Ovary (tissue), 3 donors: Measurements from ENCODE around the gene LIN9.

Experiments used
- EP300 ChIP-seq: sonication (generic); formaldehyde crosslinking; IDR thresholded peaks from one replicate; pipeline ENCODE4 v1.6.1; 2017; ENCODE audit warnings: antibody characterized with exemption
- POLR2A ChIP-seq: fragments of 450-650 bp; IDR thresholded peaks from one replicate; pipeline ENCODE4 v1.6.1; 2017; ENCODE audit warnings: antibody characterized with exemption, mild to moderate bottlenecking, moderate library complexity
- TF ChIP-seq, protein P1 (sequence below), 3 donors: fragments of 450-650 bp in 2 of 3; fragments of 200-600 bp in 1 of 3; IDR thresholded peaks; one replicate each; pipeline versions ENCODE4 v1.5.1 to v1.8.0; 2016 to 2022; ENCODE audit warnings: antibody characterized with exemption in 3 of 3, mild to moderate bottlenecking in 1 of 3
- donor health status: DM: no; HTN: no; CAD: no.

DNA sequence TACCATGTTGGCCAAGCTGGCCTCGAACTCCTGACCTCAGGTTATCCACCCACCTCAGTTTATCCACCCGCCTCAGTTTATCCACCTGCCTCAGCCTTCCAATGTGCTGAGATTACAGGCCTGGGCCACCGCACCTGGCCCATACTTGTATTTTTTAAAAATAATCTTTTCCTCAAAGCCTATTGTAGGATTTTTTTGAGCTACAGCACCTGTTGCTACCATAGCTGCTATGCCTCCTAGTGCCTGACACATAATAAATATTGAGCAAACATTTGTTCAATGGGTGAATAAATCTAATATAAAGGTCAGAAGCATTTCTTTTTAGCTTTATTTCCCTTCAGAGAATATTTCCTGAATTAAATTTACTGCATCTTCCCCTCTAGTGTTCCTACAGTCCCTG, 106.7 kb downstream of the LIN9 start:
- TF ChIP-seq, protein P1, sequence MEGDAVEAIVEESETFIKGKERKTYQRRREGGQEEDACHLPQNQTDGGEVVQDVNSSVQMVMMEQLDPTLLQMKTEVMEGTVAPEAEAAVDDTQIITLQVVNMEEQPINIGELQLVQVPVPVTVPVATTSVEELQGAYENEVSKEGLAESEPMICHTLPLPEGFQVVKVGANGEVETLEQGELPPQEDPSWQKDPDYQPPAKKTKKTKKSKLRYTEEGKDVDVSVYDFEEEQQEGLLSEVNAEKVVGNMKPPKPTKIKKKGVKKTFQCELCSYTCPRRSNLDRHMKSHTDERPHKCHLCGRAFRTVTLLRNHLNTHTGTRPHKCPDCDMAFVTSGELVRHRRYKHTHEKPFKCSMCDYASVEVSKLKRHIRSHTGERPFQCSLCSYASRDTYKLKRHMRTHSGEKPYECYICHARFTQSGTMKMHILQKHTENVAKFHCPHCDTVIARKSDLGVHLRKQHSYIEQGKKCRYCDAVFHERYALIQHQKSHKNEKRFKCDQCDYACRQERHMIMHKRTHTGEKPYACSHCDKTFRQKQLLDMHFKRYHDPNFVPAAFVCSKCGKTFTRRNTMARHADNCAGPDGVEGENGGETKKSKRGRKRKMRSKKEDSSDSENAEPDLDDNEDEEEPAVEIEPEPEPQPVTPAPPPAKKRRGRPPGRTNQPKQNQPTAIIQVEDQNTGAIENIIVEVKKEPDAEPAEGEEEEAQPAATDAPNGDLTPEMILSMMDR (IDR thresholded peaks at IDR 0.05), result no peak
- TF ChIP-seq EP300 (no peak), POLR2A (no peak)
